T-cell (primary cell): Measurements from ENCODE around the gene IL1R2. TPM values are rescaled to one million over a fixed set of nuclear protein-coding genes. Genes with fewer than 3 reads are reported as not detected.
"Not testable (repeated sequence)": the region's sequence is repeated elsewhere in the genome, so short reads cannot be mapped to it uniquely, and the experiment has no call there.

ENCODE experiments used
- ATAC-seq, 4 experiments: fragments of 200-7000 bp in 3 of 4; fragments of 150-1000 bp in 1 of 4; cut with Tn5 transposase; replicated peaks in 1 of 4; 1 replicate in 3 of 4; 2 replicates in 1 of 4; pipeline ENCODE4 v1.10.0; 2021; ENCODE audit warnings: moderate library complexity in 3 of 4, mild to moderate bottlenecking in 2 of 4, moderate number of reproducible peaks in 1 of 4
- CTCF ChIA-PET, 2 donors: fragments of 300-600 bp; sonication (Branson Sonifier 250); formaldehyde crosslinking; loops; one replicate each; lab custom pipeline; 2022; ENCODE audit warnings: antibody characterized with exemption in 2 of 2; lab: Charles Lee
- POLR2A ChIA-PET, 2 donors: fragments of 300-600 bp; sonication (Branson Sonifier 250); formaldehyde crosslinking; loops; one replicate each; lab custom pipeline; 2022; ENCODE audit warnings: antibody characterized with exemption in 2 of 2; lab: Charles Lee
- DNase-seq, 35 experiments: peaks; one replicate each; pipeline versions ENCODE4 v3.0.0 to v3.0.0-alpha.2; 2013 to 2023
- H3K27ac ChIP-seq: one replicate; pipeline ENCODE4 v1.5.1; 2013; ENCODE audit warnings: low read length
- H3K27me3 ChIP-seq, 2 experiments: replicated peaks in 1 of 2; 1 replicate in 1 of 2; 2 replicates in 1 of 2; pipeline versions ENCODE4 v1.6.1 to v1.7.0; 2013; ENCODE audit warnings: low read length in 1 of 2, mixed read lengths in 1 of 2; ENCODE audit not compliant: control insufficient read depth in 2 of 2, insufficient read depth in 2 of 2; ENCODE audit errors: extremely low read depth in 1 of 2
- H3K36me3 ChIP-seq, 2 donors: 1 replicate in 1 of 2; 2 replicates in 1 of 2; pipeline versions ENCODE4 v1.6.1 to v1.7.0; 2013; ENCODE audit warnings: low read length in 1 of 2; ENCODE audit not compliant: control insufficient read depth in 2 of 2, insufficient read depth in 1 of 2; ENCODE audit errors: extremely low read depth in 1 of 2
- H3K4me1 ChIP-seq, 2 experiments: 1 replicate in 1 of 2; 2 replicates in 1 of 2; pipeline versions ENCODE4 v1.6.1 to v1.7.0; 2013; ENCODE audit warnings: low read length in 2 of 2, mixed read lengths in 1 of 2; ENCODE audit not compliant: insufficient read depth in 2 of 2, control insufficient read depth in 1 of 2; ENCODE audit errors: extremely low read depth in 1 of 2
- H3K4me3 ChIP-seq, 2 donors: 1 replicate in 1 of 2; 2 replicates in 1 of 2; pipeline versions ENCODE4 v1.5.1 to v1.7.0; 2013; ENCODE audit warnings: mild to moderate bottlenecking in 2 of 2, low read length in 1 of 2, moderate library complexity in 1 of 2; ENCODE audit not compliant: control insufficient read depth in 1 of 2; ENCODE audit errors: extremely low read depth in 1 of 2
- H3K9me3 ChIP-seq: 2 replicates; pipeline ENCODE4 v1.7.0; 2013
- H3K27ac Mint-ChIP-seq, 2 donors: one replicate each; pipeline ENCODE4 v1.8.0; 2020 to 2021; ENCODE audit warnings: mild to moderate bottlenecking in 2 of 2, mixed read lengths in 2 of 2
- H3K27me3 Mint-ChIP-seq, 2 donors: one replicate each; pipeline ENCODE4 v1.8.0; 2021 to 2022; ENCODE audit warnings: mixed read lengths in 2 of 2
- H3K36me3 Mint-ChIP-seq: one replicate; pipeline ENCODE4 v1.8.0; 2021; ENCODE audit warnings: mixed read lengths
- H3K4me1 Mint-ChIP-seq, 3 donors: one replicate each; pipeline ENCODE4 v1.8.0; 2020 to 2022; ENCODE audit warnings: mixed read lengths in 3 of 3, mild to moderate bottlenecking in 1 of 3
- H3K4me3 Mint-ChIP-seq, 3 donors: one replicate each; pipeline ENCODE4 v1.8.0; 2020 to 2022; ENCODE audit warnings: mild to moderate bottlenecking in 3 of 3, mixed read lengths in 3 of 3, moderate library complexity in 3 of 3
- H3K9me3 Mint-ChIP-seq, 3 donors: one replicate each; pipeline ENCODE4 v1.8.0; 2020 to 2022; ENCODE audit warnings: mixed read lengths in 3 of 3
- WGBS: methylation state at CpG from one replicate; pipeline ENCODE4 v1.1.5; 2013; ENCODE audit warnings: missing lambda C conversion rate; ENCODE audit not compliant: insufficient coverage; 5-methylcytosine and 5-hydroxymethylcytosine counted together
- total RNA-seq, 35 experiments: library from RNA in 6 of 35; stranded (reverse) in 6 of 35; fragments of 120-200 nt in 1 of 35; gene quantifications; one replicate each; pipeline versions ENCODE4 v1.2.1 to v1.2.4 and lab custom pipeline; 2013 to 2026

Gene IL1R2
- total RNA-seq, 5 donors from 2014 or later (not counting 1 experiment from before 2014, with no cell fraction given) = 0.25 to 0.59 (median 0.44) TPM; not detected in 2

GRCh38 chr2:102000012-102000411, 8.3 kb downstream of the IL1R2 start:
- Histone ChIP-seq H3K36me3 (no peaks in the 10 kb centered on the region), H3K4me1 (peaks cover 4 to 7% of the 10 kb centered on the region in 2 experiments), H3K27me3 (peaks cover 0 to 10% of the 10 kb centered on the region in 2 experiments), H3K27ac (no peak overlapping the region), H3K4me3 (no peak overlapping the region), H3K9me3 (no peaks in the 10 kb centered on the region)
- WGBS = 93% methylated on average over 6 of the region's 6 CpGs
- H3K27ac Mint-ChIP-seq = no peak overlapping the region
- no peak for ATAC-seq
- DNase-seq = no peak
- CTCF ChIA-PET = interaction anchor here in 1 of 2 donors (1.6 kb wide), 1 partner anchor 12 kb away, joined by 3 read pairs; no protein-coding TSS in a partner anchor
- H3K9me3 Mint-ChIP-seq = no peaks in the 10 kb centered on the region
- POLR2A ChIA-PET = no interaction called here
- no peaks in the 10 kb centered on the region for H3K4me1 Mint-ChIP-seq
- no peak overlapping the region for H3K4me3 Mint-ChIP-seq
- H3K36me3 Mint-ChIP-seq = no peaks in the 10 kb centered on the region
- peaks cover 0 to 11% of the 10 kb centered on the region in 2 donors for H3K27me3 Mint-ChIP-seq

GRCh38 chr2:102000813-102001766, 9.3 kb downstream of the IL1R2 start:
- H3K27ac Mint-ChIP-seq = no peak overlapping the region
- H3K27me3 ChIP-seq = peaks cover 0 to 9% of the 10 kb centered on the region in 2 experiments
- H3K4me1 Mint-ChIP-seq = peaks cover 0 to 5% (median 2%) of the 10 kb centered on the region in 3 donors
- H3K4me1 ChIP-seq = peaks cover 4 to 12% of the 10 kb centered on the region in 2 experiments
- H3K36me3 Mint-ChIP-seq = no peaks in the 10 kb centered on the region
- no peak overlapping the region for H3K4me3 ChIP-seq
- no peak overlapping the region for H3K4me3 Mint-ChIP-seq
- ChIA-PET CTCF (interaction anchor here (0.8 to 1.6 kb wide), 3 partner anchors 13 to 240 kb away, joined by 3 to 6 read pairs (median 3); no protein-coding TSS in a partner anchor), POLR2A (no interaction called here)
- no peak for DNase-seq
- WGBS = 72% methylated on average over 4 of the region's 7 CpGs
- H3K27ac ChIP-seq = no peak overlapping the region
- no peaks in the 10 kb centered on the region for H3K36me3 ChIP-seq
- peaks cover 0 to 8% of the 10 kb centered on the region in 2 donors for H3K27me3 Mint-ChIP-seq
- H3K9me3 Mint-ChIP-seq = no peaks in the 10 kb centered on the region
- ATAC-seq = no peak
- no peaks in the 10 kb centered on the region for H3K9me3 ChIP-seq

- H3K27ac ChIP-seq = no peak overlapping the region
- no peaks in the 10 kb centered on the region for H3K36me3 ChIP-seq
- H3K4me3 Mint-ChIP-seq = no peak overlapping the region
- no peak for ATAC-seq
- CTCF ChIA-PET = interaction anchor here (0.7 to 0.9 kb wide), 2 partner anchors 12 to 252 kb away, joined by 3 to 6 read pairs; no protein-coding TSS in a partner anchor
- H3K4me3 ChIP-seq = no peak overlapping the region
- no peaks in the 10 kb centered on the region for H3K9me3 ChIP-seq
- peaks cover 4 to 18% of the 10 kb centered on the region in 2 experiments for H3K4me1 ChIP-seq
- H3K27me3 ChIP-seq = peaks cover 0 to 11% of the 10 kb centered on the region in 2 experiments
- peaks cover 0 to 8% of the 10 kb centered on the region in 2 donors for H3K27me3 Mint-ChIP-seq
- H3K27ac Mint-ChIP-seq = no peak overlapping the region
- no peak for DNase-seq
- POLR2A ChIA-PET = no interaction called here
- H3K9me3 Mint-ChIP-seq = no peaks in the 10 kb centered on the region
- peaks cover 0 to 8% (median 4%) of the 10 kb centered on the region in 3 donors for H3K4me1 Mint-ChIP-seq
- H3K36me3 Mint-ChIP-seq = no peaks in the 10 kb centered on the region
- no CpG with 5 or more reads among the region's 4 CpGs for WGBS
Observed at GRCh38 chr2:102001767-102002142, 10.0 kb downstream of the IL1R2 start.

GRCh38 chr2:102002228-102002627, 10.5 kb downstream of the IL1R2 start:
- no peaks in the 10 kb centered on the region for H3K9me3 ChIP-seq
- peaks cover 4 to 18% of the 10 kb centered on the region in 2 experiments for H3K4me1 ChIP-seq
- H3K27me3 Mint-ChIP-seq = peaks cover 0 to 8% of the 10 kb centered on the region in 2 donors
- H3K4me3 ChIP-seq = no peak overlapping the region
- H3K36me3 ChIP-seq = no peaks in the 10 kb centered on the region
- H3K9me3 Mint-ChIP-seq = no peaks in the 10 kb centered on the region
- ATAC-seq (no peak), DNase-seq (peak in 1 of 35 experiments; percentile 20)
- peaks cover 0 to 8% (median 4%) of the 10 kb centered on the region in 3 donors for H3K4me1 Mint-ChIP-seq
- no peaks in the 10 kb centered on the region for H3K36me3 Mint-ChIP-seq
- ChIA-PET POLR2A (no interaction called here), CTCF (interaction anchor here (0.7 to 0.9 kb wide), 2 partner anchors 12 to 251 kb away, joined by 3 to 6 read pairs; no protein-coding TSS in a partner anchor)
- H3K27ac Mint-ChIP-seq = no peak overlapping the region
- H3K27me3 ChIP-seq = peaks cover 0 to 8% of the 10 kb centered on the region in 2 experiments
- H3K4me3 Mint-ChIP-seq = no peak overlapping the region
- 58% methylated on average over 3 of the region's 3 CpGs for WGBS
- H3K27ac ChIP-seq = no peak overlapping the region

GRCh38 chr2:102002909-102003308, 11.1 kb downstream of the IL1R2 start:
- H3K36me3 Mint-ChIP-seq, CTCF ChIA-PET, H3K27me3 ChIP-seq, H3K9me3 Mint-ChIP-seq, H3K4me3 Mint-ChIP-seq, ATAC-seq, H3K4me1 Mint-ChIP-seq, H3K27ac Mint-ChIP-seq, H3K27ac ChIP-seq, H3K27me3 Mint-ChIP-seq, POLR2A ChIA-PET, H3K36me3 ChIP-seq, H3K9me3 ChIP-seq, H3K4me3 ChIP-seq, DNase-seq: not testable (repeated sequence)
- H3K4me1 ChIP-seq = peaks cover 4 to 18% of the 10 kb centered on the region in 2 experiments
- WGBS = 95% methylated on average over 2 of the region's 3 CpGs

GRCh38 chr2:102003696-102004095, 11.9 kb downstream of the IL1R2 start:
- Histone ChIP-seq H3K27ac (no peak overlapping the region), H3K27me3 (peaks cover 0 to 6% of the 10 kb centered on the region in 2 experiments), H3K36me3 (no peaks in the 10 kb centered on the region), H3K9me3 (no peaks in the 10 kb centered on the region), H3K4me3 (no peak overlapping the region), H3K4me1 (peaks cover 4 to 18% of the 10 kb centered on the region in 2 experiments)
- Mint-ChIP-seq H3K36me3 (no peaks in the 10 kb centered on the region), H3K27me3 (peaks cover 0 to 2% of the 10 kb centered on the region in 2 donors), H3K27ac (no peak overlapping the region), H3K4me1 (peaks cover 0 to 8% (median 4%) of the 10 kb centered on the region in 3 donors), H3K4me3 (no peak overlapping the region), H3K9me3 (no peaks in the 10 kb centered on the region)
- ChIA-PET POLR2A (no interaction called here), CTCF (interaction anchor here in 1 of 2 donors (1.3 kb wide), 1 partner anchor 17 kb away, joined by 3 read pairs; no protein-coding TSS in a partner anchor)
- no peak for ATAC-seq
- DNase-seq = no peak
- 86% methylated on average over 3 of the region's 3 CpGs for WGBS
